Sciatic nerve (tissue), 2 donors: ENCODE measurements around the gene PROCR. TPM values are rescaled to one million over a fixed set of nuclear protein-coding genes. Genes with fewer than 3 reads are reported as not detected.
"Not testable (repeated sequence)": the region's sequence is repeated elsewhere in the genome, so short reads cannot be mapped to it uniquely, and the experiment has no call there.

Experiments used
- ATAC-seq: fragments of 200-7000 bp; cut with Tn5 transposase; one replicate; pipeline ENCODE4 v1.9.1; 2020; ENCODE audit warnings: mild to moderate bottlenecking, moderate library complexity
- DNase-seq: peaks from one replicate; pipeline ENCODE4 v3.0.0-alpha.2; 2020; ENCODE audit warnings: low spot score
- intact Hi-C: fragments of 100-400 bp; cut with DNase I; formaldehyde crosslinking; loops from one replicate; pipeline ENCODE4 v1.14.2; 2022
- total RNA-seq: library from RNA; stranded (reverse); fragmentation: NEBNext Ultra II Directional; extraction: Animal tissue kit (Norgen Biotek cat#: 25700); gene quantifications from one replicate; pipeline ENCODE4 v1.2.1, GENCODE V29; 2021
- donor health status: DM: no; HTN: no; CAD: no.
- donor health status: DM: no; HTN: no; CAD: no.

PROCR gene
- total RNA-seq, 1 donor from 2014 or later = 24.0 TPM

- intact Hi-C loops = no loop called here
- no peak for DNase-seq
- no peak for ATAC-seq
Measured at GRCh38 chr20:35156978-35157377, 14.9 kb upstream of the PROCR start.

GRCh38 chr20:35160341-35160740 is 11.5 kb upstream of the PROCR start:
- DNase-seq, ATAC-seq, intact Hi-C loops: not testable (repeated sequence)

- DNase-seq, intact Hi-C loops, ATAC-seq: not testable (repeated sequence)
Measured at GRCh38 chr20:35164531-35164930, 7.3 kb upstream of the PROCR start.

GRCh38 chr20:35165221-35166185 is 6.4 kb upstream of the PROCR start:
- intact Hi-C loops = no loop called here
- DNase-seq = no peak
- no peak for ATAC-seq

GRCh38 chr20:35166242-35166830 is 5.5 kb upstream of the PROCR start:
- peak; percentile 73 for ATAC-seq
- intact Hi-C loops = no loop called here

GRCh38 chr20:35167787-35168186 is 4.1 kb upstream of the PROCR start:
- no peak for DNase-seq
- intact Hi-C loops = no loop called here
- no peak for ATAC-seq

More at GRCh38 chr20:35166242-35166830, 5.5 kb upstream of the PROCR start:
- no peak for DNase-seq

GRCh38 chr20:35168701-35169409 is 3.0 kb upstream of the PROCR start:
- not testable (repeated sequence) for DNase-seq

GRCh38 chr20:35171438-35171752 is 477 bp upstream of the PROCR start:
- ATAC-seq = no peak
- no peak for DNase-seq
- intact Hi-C loops = no loop called here

More at GRCh38 chr20:35168701-35169409, 3.0 kb upstream of the PROCR start:
- intact Hi-C loops, ATAC-seq: not testable (repeated sequence)

GRCh38 chr20:35172434-35172806 is 548 bp downstream of the PROCR start:
- no peak for ATAC-seq
- no peak for DNase-seq
- intact Hi-C loops = no loop called here

- intact Hi-C loops = no loop called here
- no peak for DNase-seq
Measured at GRCh38 chr20:35173576-35174192, 1.8 kb downstream of the PROCR start.

GRCh38 chr20:35174458-35175216 is 2.8 kb downstream of the PROCR start:
- intact Hi-C loops = no loop called here
- ATAC-seq = peak; percentile 27
- DNase-seq = no peak

More at GRCh38 chr20:35173576-35174192, 1.8 kb downstream of the PROCR start:
- no peak for ATAC-seq

- DNase-seq (no peak), ATAC-seq (no peak)
- intact Hi-C loops = no loop called here
Measured at GRCh38 chr20:35176132-35176531, 4.3 kb downstream of the PROCR start.

- intact Hi-C loops = no loop called here
- DNase-seq = no peak
- ATAC-seq = no peak
Measured at GRCh38 chr20:35179292-35180212, 7.7 kb downstream of the PROCR start.

- DNase-seq = no peak
- intact Hi-C loops = no loop called here
- no peak for ATAC-seq
Measured at GRCh38 chr20:35180266-35180665, 8.4 kb downstream of the PROCR start.

GRCh38 chr20:35181731-35182130 is 9.9 kb downstream of the PROCR start:
- intact Hi-C loops = no loop called here
- DNase-seq = no peak
- no peak for ATAC-seq

GRCh38 chr20:35186691-35187289 is 14.9 kb downstream of the PROCR start:
- not testable (repeated sequence) for DNase-seq, ATAC-seq
- intact Hi-C loops = loop anchor here (5.0 kb wide), 1 partner anchor 94 kb away; the partner anchor contains the start of gene TRPC4AP

- DNase-seq = no peak
- ATAC-seq = no peak
- intact Hi-C loops = loop anchor here (5.0 kb wide), 1 partner anchor 95 kb away; the partner anchor contains the start of gene TRPC4AP
Measured at GRCh38 chr20:35187584-35188190, 15.8 kb downstream of the PROCR start.
